ENCODE results near the gene TOP2A.
"Not testable (repeated sequence)": the region's sequence is repeated elsewhere in the genome, so short reads cannot be mapped to it uniquely, and the experiment has no call there.

DNA sequence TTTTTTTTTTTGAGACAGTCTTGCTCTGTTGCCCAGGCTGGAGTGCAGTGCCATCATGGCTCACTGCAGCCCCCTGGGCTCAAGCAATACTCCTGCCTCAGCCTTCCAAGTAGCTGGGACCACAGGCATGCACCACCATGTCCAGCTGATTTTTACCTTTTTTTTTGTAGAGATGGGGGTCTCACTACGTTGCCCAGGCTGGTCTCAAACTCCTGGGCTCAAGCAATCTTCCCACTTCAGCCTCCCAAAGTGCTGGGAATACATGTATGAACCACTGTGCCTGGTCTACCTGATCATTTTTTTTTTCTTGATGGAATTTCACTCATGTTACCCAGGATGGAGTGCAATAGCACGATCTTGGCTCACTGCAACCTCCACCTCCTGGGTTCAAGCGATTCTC, 31.1 kb downstream of the TOP2A start:
- TF ChIP-seq GTF2E2 (tag; IDR thresholded peaks at IDR 0.05); SIX5 (IDR thresholded peaks at IDR 0.05; ENCODE audit: borderline replicate concordance in 1 of 2, insufficient read depth in 1 of 2, low read depth in 1 of 2, low read length in 2 of 2); ZFP36 (IDR thresholded peaks at IDR 0.05; ENCODE audit: low read depth, low read length, partially characterized antibody); TCF7L2 (IDR thresholded peaks at IDR 0.05; ENCODE audit: low read depth, low read length); DPF2 (IDR thresholded peaks at IDR 0.05): not testable (repeated sequence)
